ENCODE results near the gene RET. TPM values are rescaled to one million over a fixed set of nuclear protein-coding genes. Genes with fewer than 3 reads are reported as not detected.

The RET gene
- total RNA-seq, 1 experiment from 2014 or later = 21.4 TPM

DNA sequence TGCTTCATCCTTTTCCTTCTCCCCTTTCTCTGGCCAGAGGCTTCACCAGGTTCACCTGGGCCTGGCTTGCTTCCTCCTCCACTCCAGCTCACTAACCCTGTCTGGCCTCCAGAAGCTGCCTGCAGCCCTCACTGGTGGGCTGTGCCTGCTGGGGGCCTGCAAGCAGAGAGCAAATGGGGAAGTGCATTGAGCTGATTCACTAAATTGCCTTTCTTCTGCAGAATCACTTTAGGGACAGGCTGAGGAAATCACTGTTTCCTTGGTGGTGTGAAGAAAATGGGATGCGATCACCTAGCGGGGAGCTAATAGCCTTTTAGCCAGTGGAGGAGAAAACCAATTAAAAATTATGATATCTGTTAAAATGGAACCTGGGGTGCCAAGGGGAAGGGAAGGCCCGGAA is 3.0 kb downstream of the RET start (continued):
- no peak for TF ChIP-seq CREB1 (CRISPR knock-in tag; IDR thresholded peaks at IDR 0.05)
- TF ChIP-seq, protein P1, sequence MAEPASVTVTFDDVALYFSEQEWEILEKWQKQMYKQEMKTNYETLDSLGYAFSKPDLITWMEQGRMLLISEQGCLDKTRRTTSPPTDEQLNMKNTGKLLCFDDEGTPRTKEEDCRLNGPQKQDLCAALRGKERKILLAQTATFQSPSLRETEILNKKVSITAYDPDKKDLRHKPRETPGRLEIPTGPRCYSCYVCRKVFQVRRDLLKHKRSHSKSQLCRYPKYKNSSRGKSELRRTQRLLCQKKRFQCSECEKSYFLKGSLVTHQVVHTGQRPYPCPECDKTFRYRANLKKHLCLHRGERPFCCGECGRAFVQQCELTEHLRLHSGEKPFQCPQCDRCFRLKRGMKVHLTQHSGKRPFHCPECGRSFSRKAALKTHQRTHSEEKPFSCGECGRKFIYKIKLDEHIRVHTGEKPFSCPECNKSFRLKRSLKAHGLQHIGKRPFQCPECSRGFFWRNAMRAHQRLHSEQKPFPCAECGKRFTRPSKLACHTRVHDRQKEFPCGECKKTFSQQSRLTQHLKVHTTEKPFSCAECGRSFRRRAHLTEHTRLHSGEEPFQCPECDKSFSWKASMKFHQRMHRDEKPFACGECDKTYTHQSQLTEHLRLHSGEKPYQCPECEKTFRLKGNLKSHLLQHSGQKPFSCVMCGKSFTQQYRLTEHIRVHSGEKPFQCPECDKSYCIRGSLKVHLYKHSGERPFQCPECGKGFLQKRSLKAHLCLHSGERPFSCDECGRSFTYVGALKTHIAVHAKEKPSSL (CRISPR knock-in tag; conservative IDR thresholded peaks at IDR 0.05) = no peak

DNA sequence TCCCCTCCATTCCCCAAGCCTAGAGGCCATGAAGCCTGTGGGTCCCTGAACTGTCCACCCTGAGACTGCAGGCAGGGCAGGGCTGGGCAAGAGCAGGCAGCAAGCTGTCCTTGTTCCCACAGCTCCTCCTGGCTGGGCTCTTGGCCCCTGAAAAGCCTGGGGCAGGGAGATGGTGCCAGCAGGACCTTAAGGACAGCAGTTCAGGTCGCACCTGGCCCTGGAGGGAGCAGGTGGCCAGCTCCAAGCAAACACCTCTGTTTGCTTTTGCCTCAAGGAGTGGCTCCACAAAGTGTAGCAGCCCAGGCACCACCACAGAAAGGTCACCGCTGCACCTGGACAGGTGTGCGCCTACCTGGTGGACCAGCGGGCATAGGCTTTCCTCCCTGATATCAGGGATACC is 5.2 kb downstream of the RET start:
- POLR2A ChIA-PET = no interaction called here
- TF ChIP-seq, protein P2, sequence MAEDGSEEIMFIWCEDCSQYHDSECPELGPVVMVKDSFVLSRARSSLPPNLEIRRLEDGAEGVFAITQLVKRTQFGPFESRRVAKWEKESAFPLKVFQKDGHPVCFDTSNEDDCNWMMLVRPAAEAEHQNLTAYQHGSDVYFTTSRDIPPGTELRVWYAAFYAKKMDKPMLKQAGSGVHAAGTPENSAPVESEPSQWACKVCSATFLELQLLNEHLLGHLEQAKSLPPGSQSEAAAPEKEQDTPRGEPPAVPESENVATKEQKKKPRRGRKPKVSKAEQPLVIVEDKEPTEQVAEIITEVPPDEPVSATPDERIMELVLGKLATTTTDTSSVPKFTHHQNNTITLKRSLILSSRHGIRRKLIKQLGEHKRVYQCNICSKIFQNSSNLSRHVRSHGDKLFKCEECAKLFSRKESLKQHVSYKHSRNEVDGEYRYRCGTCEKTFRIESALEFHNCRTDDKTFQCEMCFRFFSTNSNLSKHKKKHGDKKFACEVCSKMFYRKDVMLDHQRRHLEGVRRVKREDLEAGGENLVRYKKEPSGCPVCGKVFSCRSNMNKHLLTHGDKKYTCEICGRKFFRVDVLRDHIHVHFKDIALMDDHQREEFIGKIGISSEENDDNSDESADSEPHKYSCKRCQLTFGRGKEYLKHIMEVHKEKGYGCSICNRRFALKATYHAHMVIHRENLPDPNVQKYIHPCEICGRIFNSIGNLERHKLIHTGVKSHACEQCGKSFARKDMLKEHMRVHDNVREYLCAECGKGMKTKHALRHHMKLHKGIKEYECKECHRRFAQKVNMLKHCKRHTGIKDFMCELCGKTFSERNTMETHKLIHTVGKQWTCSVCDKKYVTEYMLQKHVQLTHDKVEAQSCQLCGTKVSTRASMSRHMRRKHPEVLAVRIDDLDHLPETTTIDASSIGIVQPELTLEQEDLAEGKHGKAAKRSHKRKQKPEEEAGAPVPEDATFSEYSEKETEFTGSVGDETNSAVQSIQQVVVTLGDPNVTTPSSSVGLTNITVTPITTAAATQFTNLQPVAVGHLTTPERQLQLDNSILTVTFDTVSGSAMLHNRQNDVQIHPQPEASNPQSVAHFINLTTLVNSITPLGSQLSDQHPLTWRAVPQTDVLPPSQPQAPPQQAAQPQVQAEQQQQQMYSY (CRISPR knock-in tag; IDR thresholded peaks at IDR 0.05) = no peak
- no peak for TF ChIP-seq ZNF232 (CRISPR knock-in tag; IDR thresholded peaks at IDR 0.05)
- TF ChIP-seq, protein P3, sequence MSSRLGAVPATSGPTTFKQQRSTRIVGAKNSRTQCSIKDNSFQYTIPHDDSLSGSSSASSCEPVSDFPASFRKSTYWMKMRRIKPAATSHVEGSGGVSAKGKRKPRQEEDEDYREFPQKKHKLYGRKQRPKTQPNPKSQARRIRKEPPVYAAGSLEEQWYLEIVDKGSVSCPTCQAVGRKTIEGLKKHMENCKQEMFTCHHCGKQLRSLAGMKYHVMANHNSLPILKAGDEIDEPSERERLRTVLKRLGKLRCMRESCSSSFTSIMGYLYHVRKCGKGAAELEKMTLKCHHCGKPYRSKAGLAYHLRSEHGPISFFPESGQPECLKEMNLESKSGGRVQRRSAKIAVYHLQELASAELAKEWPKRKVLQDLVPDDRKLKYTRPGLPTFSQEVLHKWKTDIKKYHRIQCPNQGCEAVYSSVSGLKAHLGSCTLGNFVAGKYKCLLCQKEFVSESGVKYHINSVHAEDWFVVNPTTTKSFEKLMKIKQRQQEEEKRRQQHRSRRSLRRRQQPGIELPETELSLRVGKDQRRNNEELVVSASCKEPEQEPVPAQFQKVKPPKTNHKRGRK (CRISPR knock-in tag; IDR thresholded peaks at IDR 0.05; ENCODE audit: borderline replicate concordance) = no peak
- TF ChIP-seq SMAD4 (CRISPR knock-in tag; IDR thresholded peaks at IDR 0.05) = no peak
- no peak for TF ChIP-seq FOXP1 (CRISPR knock-in tag; IDR thresholded peaks at IDR 0.05; ENCODE audit: borderline replicate concordance)
- Mint-ChIP-seq H3K4me3 (no peak overlapping the region), H3K4me1 (peaks cover 10% of the 10 kb centered on the region), H3K27me3 (ENCODE audit: low read depth) (peaks cover 18% of the 10 kb centered on the region), H3K36me3 (no peaks in the 10 kb centered on the region), H3K27ac (no peak overlapping the region), H3K9me3 (no peaks in the 10 kb centered on the region)
- DNase-seq (ENCODE audit: low spot score) = no peak
- CTCF ChIA-PET = interaction anchor here (1.0 to 1.1 kb wide), 2 partner anchors 120 to 202 kb away, joined by 3 read pairs; no protein-coding TSS in a partner anchor
- no peak for ATAC-seq

DNA sequence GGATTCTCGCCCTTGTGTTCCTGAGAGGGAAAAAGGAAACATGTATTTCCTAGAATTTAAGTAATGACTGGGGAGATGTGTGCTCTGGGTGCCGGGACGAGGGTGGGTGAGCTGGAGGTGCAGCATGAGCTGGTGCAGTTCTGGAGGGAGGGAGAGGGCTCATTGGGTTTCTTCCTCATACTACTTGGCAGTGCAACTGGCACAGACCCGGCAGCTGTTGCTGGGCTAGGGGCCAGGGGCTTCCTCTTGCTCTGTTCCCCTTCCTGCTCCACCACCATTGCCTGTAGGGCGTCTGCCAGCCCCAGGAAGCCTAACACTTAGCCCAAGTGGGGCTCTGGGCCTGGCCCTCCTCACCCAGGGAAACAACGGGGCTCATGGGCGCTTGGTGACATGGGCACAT is 5.9 kb downstream of the RET start:
- no peak for DNase-seq (ENCODE audit: low spot score)
- Mint-ChIP-seq H3K27ac (no peak overlapping the region; the same call in 1 of the 2 replicates), H3K36me3 (no peaks in the 10 kb centered on the region), H3K9me3 (peaks cover 3% of the 10 kb centered on the region), H3K4me3 (no peak overlapping the region), H3K27me3 (ENCODE audit: low read depth) (peaks cover 15% of the 10 kb centered on the region), H3K4me1 (peaks cover 10% of the 10 kb centered on the region)
- no peak for ATAC-seq
- POLR2A ChIA-PET = no interaction called here
- CTCF ChIA-PET = interaction anchor here (0.5 to 1.1 kb wide), 3 partner anchors 120 to 282 kb away, joined by 3 read pairs; no protein-coding TSS in a partner anchor
- no peak for TF ChIP-seq SMAD4 (CRISPR knock-in tag; IDR thresholded peaks at IDR 0.05)
- no peak for TF ChIP-seq SOX15 (CRISPR knock-in tag; IDR thresholded peaks at IDR 0.05)
- TF ChIP-seq, protein P4, sequence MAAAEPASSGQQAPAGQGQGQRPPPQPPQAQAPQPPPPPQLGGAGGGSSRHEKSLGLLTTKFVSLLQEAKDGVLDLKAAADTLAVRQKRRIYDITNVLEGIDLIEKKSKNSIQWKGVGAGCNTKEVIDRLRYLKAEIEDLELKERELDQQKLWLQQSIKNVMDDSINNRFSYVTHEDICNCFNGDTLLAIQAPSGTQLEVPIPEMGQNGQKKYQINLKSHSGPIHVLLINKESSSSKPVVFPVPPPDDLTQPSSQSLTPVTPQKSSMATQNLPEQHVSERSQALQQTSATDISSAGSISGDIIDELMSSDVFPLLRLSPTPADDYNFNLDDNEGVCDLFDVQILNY (CRISPR knock-in tag; IDR thresholded peaks at IDR 0.05) = no peak
- TF ChIP-seq, protein P5, sequence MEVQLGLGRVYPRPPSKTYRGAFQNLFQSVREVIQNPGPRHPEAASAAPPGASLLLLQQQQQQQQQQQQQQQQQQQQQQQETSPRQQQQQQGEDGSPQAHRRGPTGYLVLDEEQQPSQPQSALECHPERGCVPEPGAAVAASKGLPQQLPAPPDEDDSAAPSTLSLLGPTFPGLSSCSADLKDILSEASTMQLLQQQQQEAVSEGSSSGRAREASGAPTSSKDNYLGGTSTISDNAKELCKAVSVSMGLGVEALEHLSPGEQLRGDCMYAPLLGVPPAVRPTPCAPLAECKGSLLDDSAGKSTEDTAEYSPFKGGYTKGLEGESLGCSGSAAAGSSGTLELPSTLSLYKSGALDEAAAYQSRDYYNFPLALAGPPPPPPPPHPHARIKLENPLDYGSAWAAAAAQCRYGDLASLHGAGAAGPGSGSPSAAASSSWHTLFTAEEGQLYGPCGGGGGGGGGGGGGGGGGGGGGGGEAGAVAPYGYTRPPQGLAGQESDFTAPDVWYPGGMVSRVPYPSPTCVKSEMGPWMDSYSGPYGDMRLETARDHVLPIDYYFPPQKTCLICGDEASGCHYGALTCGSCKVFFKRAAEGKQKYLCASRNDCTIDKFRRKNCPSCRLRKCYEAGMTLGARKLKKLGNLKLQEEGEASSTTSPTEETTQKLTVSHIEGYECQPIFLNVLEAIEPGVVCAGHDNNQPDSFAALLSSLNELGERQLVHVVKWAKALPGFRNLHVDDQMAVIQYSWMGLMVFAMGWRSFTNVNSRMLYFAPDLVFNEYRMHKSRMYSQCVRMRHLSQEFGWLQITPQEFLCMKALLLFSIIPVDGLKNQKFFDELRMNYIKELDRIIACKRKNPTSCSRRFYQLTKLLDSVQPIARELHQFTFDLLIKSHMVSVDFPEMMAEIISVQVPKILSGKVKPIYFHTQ (CRISPR knock-in tag; IDR thresholded peaks at IDR 0.05) = no peak
- no peak for TF ChIP-seq JUN (CRISPR knock-in tag; IDR thresholded peaks at IDR 0.05)
- TF ChIP-seq, protein P6, sequence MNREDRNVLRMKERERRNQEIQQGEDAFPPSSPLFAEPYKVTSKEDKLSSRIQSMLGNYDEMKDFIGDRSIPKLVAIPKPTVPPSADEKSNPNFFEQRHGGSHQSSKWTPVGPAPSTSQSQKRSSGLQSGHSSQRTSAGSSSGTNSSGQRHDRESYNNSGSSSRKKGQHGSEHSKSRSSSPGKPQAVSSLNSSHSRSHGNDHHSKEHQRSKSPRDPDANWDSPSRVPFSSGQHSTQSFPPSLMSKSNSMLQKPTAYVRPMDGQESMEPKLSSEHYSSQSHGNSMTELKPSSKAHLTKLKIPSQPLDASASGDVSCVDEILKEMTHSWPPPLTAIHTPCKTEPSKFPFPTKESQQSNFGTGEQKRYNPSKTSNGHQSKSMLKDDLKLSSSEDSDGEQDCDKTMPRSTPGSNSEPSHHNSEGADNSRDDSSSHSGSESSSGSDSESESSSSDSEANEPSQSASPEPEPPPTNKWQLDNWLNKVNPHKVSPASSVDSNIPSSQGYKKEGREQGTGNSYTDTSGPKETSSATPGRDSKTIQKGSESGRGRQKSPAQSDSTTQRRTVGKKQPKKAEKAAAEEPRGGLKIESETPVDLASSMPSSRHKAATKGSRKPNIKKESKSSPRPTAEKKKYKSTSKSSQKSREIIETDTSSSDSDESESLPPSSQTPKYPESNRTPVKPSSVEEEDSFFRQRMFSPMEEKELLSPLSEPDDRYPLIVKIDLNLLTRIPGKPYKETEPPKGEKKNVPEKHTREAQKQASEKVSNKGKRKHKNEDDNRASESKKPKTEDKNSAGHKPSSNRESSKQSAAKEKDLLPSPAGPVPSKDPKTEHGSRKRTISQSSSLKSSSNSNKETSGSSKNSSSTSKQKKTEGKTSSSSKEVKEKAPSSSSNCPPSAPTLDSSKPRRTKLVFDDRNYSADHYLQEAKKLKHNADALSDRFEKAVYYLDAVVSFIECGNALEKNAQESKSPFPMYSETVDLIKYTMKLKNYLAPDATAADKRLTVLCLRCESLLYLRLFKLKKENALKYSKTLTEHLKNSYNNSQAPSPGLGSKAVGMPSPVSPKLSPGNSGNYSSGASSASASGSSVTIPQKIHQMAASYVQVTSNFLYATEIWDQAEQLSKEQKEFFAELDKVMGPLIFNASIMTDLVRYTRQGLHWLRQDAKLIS (CRISPR knock-in tag; IDR thresholded peaks at IDR 0.05; ENCODE audit: borderline replicate concordance) = no peak
- TF ChIP-seq GTF2I (CRISPR knock-in tag; conservative IDR thresholded peaks at IDR 0.05) = no peak
- no peak for TF ChIP-seq IRF2 (CRISPR knock-in tag; IDR thresholded peaks at IDR 0.05; ENCODE audit: borderline replicate concordance, low read depth)
